Measurements from ENCODE around the gene NUDC. TPM values are rescaled to one million over a fixed set of nuclear protein-coding genes. Genes with fewer than 3 reads are reported as not detected.
"Not testable (repeated sequence)": the region's sequence is repeated elsewhere in the genome, so short reads cannot be mapped to it uniquely, and the experiment has no call there.

The NUDC gene
- total RNA-seq, 1 donor from 2014 or later, result 70.8 TPM

DNA sequence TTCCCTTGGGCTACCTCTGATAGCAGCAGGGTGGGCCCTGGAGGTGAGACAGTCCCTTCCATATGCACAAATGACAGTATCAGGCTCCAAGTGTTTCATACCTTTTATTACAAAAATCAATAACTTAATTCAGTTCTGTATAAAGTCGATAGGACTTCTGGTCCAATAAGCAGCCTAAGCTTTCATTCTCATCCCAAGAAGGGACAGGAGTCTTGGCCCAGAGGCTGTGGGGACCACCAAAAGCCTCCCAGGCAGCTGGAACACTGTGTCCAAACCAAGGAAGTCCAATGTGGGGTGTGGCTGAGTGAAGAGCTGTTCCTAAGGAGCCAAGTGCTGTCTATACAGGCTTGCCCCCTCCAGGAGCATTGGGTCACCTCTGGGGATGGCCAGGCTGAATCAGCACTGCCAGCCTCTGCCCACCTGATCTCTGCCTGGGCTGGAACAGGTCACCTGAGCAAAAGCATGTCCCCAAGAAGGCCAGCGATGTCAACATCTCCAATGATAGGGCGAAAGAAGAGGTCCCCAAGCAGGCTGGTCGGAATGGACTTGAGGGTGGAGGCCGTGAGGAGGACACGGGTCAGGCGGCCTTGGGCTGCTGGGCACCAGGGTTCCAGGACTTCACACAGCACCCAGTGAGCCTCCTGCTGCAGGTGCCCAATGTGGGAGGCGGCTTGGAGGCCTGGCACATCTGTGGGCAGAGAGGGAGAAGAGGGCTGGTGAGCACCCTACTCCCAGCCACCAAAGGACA is 10.0 kb upstream of the NUDC start:
- DNase-seq (ENCODE audit: low spot score), result no peak

- DNase-seq (ENCODE audit: low spot score), result no peak
These were observed 9.4 kb upstream of the NUDC start for GRCh38 chr1:26912147-26912490.

- no peak for DNase-seq (ENCODE audit: low spot score)
These were observed 8.2 kb upstream of the NUDC start for GRCh38 chr1:26913389-26913753.

DNA sequence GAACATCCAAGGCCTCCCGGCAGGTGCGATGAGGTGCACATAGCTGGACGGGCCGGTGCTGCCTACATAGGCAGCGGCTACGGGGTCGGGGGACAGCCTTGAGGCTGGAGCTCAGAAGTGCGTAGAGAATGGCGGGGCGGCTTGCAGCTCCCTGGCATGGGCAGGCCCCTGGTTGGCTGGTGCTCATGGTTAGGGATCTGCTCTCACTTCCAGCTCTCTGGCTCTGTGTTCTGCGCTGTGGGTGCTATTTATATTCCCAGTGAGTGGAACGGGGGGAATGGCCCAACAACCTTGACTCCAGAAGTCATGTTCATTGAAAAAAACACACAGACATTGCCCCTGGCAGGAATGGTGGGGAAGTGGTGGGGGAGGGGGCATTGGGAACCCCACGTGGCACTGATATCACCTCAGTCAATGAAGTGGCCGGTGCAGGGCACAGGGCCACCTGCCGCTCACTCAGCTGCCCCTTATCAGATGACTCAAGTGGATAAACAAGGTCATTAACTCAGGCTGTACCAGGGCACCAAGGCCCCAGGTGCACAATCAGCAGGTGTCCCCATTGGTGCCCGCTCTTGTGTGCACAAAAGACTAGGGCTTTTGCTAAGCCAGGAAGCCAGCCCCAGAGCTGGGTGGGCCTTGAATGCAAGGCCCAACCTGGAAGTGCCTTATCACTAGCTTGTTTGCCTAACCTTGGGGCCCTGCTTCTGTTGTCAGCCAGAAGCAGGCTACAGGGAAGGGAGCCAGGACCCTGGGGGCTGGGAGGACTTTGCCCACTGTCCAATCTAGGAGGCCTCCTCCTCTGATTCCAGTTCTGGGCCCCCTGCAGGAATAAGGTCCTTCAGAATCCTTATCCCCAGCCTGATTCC is 7.6 kb upstream of the NUDC start, which contains the start of gene NR0B2:
TSS of gene NR0B2 (minus strand) at position 222 of the 866 bp plus-strand sequence. CDS start at position 187, 35 bp downstream.
- DNase-seq (ENCODE audit: low spot score), result peak; percentile 94

GRCh38 chr1:26915204-26915842 is 6.2 kb upstream of the NUDC start:
- peak; percentile 57 for DNase-seq (ENCODE audit: low spot score)

DNA sequence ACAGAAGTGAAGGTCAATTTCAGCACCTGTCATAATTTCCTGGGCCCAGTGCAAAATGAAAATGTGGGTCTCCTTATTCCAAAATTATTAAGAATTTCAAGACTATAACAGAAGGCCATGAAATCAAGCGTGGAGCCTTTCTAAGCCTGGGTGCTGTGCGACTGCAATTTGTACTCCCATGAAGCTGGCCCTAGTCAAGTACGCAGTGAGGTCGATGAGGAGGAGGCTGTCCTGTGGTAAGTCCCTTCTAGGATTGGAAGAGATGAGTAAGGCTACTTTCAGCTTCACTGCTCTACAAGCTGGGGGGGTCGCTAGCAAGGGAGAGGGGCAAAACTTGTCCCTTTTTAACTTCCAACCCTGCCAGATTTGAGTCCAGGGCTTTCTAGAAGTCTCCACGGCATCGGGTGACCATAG is 410 bp upstream of the NUDC start:
- no peak for DNase-seq (ENCODE audit: low spot score)

- no peak for DNase-seq (ENCODE audit: low spot score)
These were observed 837 bp downstream of the NUDC start for GRCh38 chr1:26922431-26922729.

DNA sequence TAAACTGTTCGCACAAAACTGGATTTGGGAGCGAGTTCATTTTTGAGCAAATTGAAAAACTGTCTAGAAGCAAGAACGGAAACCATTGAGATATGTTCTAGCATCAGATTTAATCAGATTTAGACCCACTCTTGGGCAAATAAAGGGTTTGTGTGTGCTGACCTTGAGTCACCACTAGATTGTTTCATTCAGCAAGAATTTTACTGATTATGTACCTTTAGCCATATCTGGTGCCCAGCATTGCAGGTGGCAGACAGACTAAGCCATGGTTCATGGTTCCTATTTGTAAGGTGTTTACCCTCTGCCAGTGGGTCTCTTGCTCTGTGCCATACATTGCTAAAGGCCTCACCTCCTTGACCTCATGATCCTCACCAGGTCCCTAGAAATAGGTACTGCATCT is 1.4 kb downstream of the NUDC start:
- DNase-seq (ENCODE audit: low spot score), result no peak

DNA sequence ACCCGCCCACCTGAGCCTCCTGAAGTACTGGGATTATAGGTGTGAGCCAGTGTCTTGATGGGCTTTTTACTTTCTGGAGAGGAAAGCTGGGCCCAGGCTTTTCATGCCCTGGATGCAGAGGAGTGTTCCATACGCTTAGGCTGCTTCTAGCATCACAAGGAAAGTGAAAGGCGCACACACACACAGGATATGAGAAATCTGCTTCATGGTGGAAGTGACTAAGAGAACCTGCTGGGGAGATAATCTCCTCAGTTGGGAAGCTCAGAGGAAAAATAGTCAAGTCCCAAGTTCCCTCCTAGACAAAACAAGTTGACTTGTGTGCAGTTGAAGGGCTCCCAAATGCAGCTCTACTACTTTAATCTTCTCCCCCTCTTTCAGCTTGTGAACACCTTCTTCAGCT is 2.2 kb downstream of the NUDC start:
- no peak for DNase-seq (ENCODE audit: low spot score)

DNA sequence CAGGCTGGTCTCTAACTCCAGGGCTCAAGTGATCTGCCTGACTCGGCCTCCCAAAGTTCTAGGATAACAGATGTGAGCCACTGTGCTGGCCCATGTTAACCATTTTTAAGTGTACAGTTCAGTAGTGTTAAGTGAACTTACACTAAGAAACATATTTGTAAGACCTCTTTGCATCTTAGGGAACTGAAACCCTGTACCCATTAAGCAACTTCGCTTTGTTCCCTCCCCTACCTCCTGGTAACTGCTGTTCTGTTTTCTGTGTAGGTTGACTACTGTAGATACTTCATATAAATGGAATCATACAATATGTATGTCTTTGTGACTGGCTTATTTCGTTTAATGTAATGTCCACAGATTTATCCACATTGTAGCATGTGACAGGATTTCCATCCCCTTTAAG is 11.0 kb downstream of the NUDC start:
- DNase-seq (ENCODE audit: low spot score), result no peak

- DNase-seq (ENCODE audit: low spot score), result no peak
These were observed 15.3 kb downstream of the NUDC start for GRCh38 chr1:26936823-26937222.

GRCh38 chr1:26938004-26938658 is 16.6 kb downstream of the NUDC start:
- DNase-seq (ENCODE audit: low spot score), result no peak

DNA sequence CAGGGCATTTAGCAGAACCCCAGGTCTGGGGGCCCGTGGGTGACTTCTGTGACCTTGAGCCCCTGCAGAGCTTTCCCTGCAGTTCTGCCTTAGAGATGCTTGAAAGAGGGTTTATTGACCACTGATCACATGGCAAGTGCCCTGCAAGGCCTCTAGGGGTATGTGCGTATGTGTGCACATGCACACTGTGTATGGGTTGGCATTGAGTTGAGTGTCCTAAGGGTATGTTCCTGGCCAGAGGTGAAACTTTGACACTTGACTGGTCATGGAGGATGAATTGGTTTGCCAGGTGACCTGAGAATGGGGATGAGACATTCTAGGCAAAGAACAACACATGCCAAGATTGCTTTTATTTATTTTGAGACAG is 17.1 kb downstream of the NUDC start:
- DNase-seq (ENCODE audit: low spot score), result no peak

DNA sequence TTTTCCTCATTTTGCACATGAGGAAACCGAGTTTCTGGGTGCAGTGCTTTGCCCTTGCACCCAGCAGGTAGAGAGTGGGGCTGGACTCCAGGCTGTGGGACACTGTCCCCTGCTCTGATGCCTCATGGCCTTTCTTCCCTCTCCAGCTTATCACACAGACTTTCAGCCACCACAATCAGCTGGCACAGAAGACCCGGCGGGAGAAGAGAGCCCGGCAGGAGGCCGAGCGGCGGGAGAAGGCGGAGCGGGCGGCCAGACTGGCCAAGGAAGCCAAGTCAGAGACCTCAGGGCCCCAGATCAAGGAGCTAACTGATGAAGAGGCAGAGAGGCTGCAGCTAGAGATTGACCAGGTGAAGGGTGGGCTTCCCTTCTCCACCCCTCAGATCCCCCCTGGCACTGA is 19.8 kb downstream of the NUDC start:
- no peak for DNase-seq (ENCODE audit: low spot score)

DNA sequence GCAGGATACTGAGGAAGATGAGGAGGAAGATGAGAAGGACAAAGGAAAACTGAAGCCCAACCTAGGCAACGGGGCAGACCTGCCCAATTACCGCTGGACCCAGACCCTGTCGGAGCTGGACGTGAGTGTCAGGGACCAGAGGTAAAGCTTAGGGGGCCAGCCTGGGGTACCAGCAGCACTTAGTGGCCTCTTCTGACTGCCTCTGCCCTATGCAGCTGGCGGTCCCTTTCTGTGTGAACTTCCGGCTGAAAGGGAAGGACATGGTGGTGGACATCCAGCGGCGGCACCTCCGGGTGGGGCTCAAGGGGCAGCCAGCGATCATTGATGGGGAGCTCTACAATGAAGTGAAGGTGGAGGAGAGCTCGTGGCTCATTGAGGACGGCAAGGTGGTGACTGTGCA is 21.1 kb downstream of the NUDC start:
- DNase-seq (ENCODE audit: low spot score), result no peak

DNA sequence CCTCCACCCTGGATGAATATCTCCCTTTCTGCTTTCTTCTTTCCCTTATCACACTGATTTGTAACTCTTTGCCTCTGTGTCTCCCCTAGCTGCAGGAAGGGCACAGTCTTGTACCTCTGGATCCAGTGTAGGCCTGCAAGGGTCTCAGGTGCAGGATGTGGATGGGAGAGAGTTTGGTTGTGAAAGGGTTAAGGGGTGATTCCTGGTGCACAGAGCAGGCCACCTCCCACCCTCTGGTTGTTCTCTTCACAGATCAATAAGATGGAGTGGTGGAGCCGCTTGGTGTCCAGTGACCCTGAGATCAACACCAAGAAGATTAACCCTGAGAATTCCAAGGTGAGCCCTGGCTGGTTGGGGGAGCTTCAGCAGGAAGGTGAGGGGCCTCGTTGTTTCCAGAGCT is 23.6 kb downstream of the NUDC start:
- no peak for DNase-seq (ENCODE audit: low spot score)

DNA sequence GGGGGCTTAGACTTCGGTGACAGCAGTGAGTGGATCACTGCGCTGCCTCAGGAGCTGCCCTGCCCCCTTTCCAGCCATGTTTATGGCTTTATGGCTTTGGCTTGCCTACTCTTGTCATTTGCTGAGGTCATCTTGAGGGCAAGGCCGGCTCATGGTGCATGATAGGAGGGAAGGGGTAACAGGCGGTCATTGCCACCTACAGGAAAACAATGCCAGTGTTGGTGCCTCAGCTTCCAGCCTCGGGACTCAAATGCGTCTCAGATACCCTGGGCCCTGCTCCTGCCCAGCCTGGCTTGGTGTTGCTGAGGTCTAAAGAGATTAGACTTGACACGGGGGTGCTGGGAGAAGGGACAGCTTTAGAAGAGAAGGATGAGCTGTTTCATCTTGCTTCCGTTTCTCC is 24.2 kb downstream of the NUDC start:
- DNase-seq (ENCODE audit: low spot score), result no peak

DNA sequence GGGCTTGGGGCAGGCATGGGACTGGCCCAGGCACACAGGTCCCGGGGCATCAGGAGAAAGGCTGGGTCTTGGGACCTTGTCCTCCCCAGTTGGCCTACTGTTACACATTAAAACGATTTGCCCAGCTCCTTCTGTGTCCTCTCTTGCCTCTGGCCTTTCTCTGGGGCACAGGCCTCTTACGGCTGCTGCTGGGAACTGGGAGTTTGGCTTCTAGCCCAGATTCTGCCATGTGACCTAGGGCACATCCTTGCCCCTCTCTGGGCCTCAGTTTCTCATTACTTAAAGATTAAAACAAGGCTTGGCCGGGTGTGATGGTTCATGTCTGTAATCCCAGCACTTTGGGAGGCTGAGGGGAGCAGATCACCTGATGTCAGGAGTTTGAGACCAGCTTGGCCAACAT is 24.7 kb downstream of the NUDC start:
- no peak for DNase-seq (ENCODE audit: low spot score)

GRCh38 chr1:26948725-26949057 is 27.1 kb downstream of the NUDC start:
- DNase-seq (ENCODE audit: low spot score), result not testable (repeated sequence)

GRCh38 chr1:26949266-26949925 is 27.9 kb downstream of the NUDC start:
- no peak for DNase-seq (ENCODE audit: low spot score)

GRCh38 chr1:26949926-26950319 is 28.4 kb downstream of the NUDC start:
- DNase-seq (ENCODE audit: low spot score), result peak; percentile 27

- DNase-seq (ENCODE audit: low spot score), result no peak
These were observed 29.1 kb downstream of the NUDC start for GRCh38 chr1:26950602-26951001.
